ENCODE measurements around the gene PCBP3.

- TF ChIP-seq, protein P1, sequence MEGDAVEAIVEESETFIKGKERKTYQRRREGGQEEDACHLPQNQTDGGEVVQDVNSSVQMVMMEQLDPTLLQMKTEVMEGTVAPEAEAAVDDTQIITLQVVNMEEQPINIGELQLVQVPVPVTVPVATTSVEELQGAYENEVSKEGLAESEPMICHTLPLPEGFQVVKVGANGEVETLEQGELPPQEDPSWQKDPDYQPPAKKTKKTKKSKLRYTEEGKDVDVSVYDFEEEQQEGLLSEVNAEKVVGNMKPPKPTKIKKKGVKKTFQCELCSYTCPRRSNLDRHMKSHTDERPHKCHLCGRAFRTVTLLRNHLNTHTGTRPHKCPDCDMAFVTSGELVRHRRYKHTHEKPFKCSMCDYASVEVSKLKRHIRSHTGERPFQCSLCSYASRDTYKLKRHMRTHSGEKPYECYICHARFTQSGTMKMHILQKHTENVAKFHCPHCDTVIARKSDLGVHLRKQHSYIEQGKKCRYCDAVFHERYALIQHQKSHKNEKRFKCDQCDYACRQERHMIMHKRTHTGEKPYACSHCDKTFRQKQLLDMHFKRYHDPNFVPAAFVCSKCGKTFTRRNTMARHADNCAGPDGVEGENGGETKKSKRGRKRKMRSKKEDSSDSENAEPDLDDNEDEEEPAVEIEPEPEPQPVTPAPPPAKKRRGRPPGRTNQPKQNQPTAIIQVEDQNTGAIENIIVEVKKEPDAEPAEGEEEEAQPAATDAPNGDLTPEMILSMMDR (IDR thresholded peaks at IDR 0.05): no peak
- TF ChIP-seq POLR2A (IDR thresholded peaks at IDR 0.05): no peak
Observed at GRCh38 chr21:45737485-45738166, 94.1 kb downstream of the PCBP3 start.
